ENCODE measurements around the gene RIC8A. TPM values are rescaled to one million over a fixed set of nuclear protein-coding genes. Genes with fewer than 3 reads are reported as not detected.

Gene RIC8A
- total and polyA plus RNA-seq, 2 of the 13 experiments (the other 11 are each of a cell fraction or from before 2014, with no cell fraction given) = 62.1 to 63.8 TPM

DNA sequence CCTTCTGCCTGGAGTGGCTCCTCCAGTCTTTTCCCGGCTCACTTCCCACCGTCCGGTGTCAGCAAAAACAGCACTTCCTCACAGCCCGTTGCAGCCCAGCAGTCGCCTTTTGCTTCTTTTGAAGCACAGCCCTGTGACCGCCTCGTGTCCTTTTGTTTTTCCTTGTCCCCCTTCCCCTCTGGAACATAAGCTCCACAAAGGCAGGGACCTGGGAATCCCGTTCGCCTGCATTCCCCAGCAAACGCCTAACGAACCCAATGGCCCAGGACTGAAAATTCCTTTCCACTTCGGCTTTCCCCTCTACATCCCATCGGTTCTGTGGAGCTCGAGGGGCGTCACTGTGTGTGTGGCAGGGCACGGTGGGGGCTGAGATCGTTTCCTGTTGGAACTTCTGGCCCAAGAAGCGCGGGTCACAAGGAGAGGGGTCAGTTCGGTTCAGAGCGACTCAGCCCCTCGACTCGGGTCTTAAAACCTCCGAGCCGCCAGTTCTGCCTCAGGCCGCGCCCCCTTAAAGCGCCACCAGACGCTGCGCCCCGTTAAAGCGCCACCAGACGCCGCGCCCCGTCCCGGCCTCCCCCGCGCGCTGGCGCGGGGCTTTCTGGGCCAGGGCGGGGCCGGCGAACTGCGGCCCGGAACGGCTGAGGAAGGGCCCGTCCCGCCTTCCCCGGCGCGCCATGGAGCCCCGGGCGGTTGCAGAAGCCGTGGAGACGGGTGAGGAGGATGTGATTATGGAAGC, 841 bp downstream of the RIC8A start (continued):
- no peak for TF ChIP-seq ZNF616 (CRISPR knock-in tag; IDR thresholded peaks at IDR 0.05; ENCODE audit: low read depth)
- TF ChIP-seq ZNF781 (CRISPR knock-in tag; IDR thresholded peaks at IDR 0.05; ENCODE audit: borderline replicate concordance, not compliant biosample characterization) = no peak
- TF ChIP-seq, protein P1, sequence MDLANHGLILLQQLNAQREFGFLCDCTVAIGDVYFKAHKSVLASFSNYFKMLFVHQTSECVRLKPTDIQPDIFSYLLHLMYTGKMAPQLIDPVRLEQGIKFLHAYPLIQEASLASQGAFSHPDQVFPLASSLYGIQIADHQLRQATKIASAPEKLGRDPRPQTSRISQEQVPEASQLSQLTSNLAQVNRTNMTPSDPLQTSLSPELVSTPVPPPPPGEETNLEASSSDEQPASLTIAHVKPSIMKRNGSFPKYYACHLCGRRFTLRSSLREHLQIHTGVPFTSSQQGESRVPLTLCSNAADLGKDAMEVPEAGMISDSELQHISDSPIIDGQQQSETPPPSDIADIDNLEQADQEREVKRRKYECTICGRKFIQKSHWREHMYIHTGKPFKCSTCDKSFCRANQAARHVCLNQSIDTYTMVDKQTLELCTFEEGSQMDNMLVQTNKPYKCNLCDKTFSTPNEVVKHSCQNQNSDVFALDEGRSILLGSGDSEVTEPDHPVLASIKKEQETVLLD (CRISPR knock-in tag; IDR thresholded peaks at IDR 0.05; ENCODE audit: low read depth) = peak; percentile 38; the same call in 1 of the 2 replicates
- TF ChIP-seq SP4 (CRISPR knock-in tag; IDR thresholded peaks at IDR 0.05) = peak; percentile 61
- TF ChIP-seq ZNF138 (CRISPR knock-in tag; IDR thresholded peaks at IDR 0.05; ENCODE audit: low read depth) = no peak; the same call in 1 of the 2 replicates
- TF ChIP-seq ZNF136 (CRISPR knock-in tag; IDR thresholded peaks at IDR 0.05; ENCODE audit: low read depth) = no peak
- TF ChIP-seq PATZ1 (CRISPR knock-in tag; IDR thresholded peaks at IDR 0.05) = peak; percentile 43; the same call in 1 of the 2 replicates
- no peak; the same call in 1 of the 2 replicates for TF ChIP-seq GZF1 (CRISPR knock-in tag; IDR thresholded peaks at IDR 0.05)
- TF ChIP-seq UBTF (CRISPR knock-in tag; IDR thresholded peaks at IDR 0.05) = peak; percentile 36; the same call in 1 of the 2 replicates
- TF ChIP-seq ZNF788 (CRISPR knock-in tag; IDR thresholded peaks at IDR 0.05; ENCODE audit: borderline replicate concordance) = peak; percentile 49; the same call in 1 of the 2 replicates
- TF ChIP-seq PAF1 (CRISPR knock-in tag; IDR thresholded peaks at IDR 0.05) = no peak
- TF ChIP-seq, protein P2, sequence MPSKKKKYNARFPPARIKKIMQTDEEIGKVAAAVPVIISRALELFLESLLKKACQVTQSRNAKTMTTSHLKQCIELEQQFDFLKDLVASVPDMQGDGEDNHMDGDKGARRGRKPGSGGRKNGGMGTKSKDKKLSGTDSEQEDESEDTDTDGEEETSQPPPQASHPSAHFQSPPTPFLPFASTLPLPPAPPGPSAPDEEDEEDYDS (CRISPR knock-in tag; IDR thresholded peaks at IDR 0.05) = peak; percentile 38
- no peak for TF ChIP-seq ZC3H4 (CRISPR knock-in tag; IDR thresholded peaks at IDR 0.05; ENCODE audit: borderline replicate concordance)
- TF ChIP-seq ZNF329 (CRISPR knock-in tag; IDR thresholded peaks at IDR 0.05; ENCODE audit: low read depth) = no peak
- TF ChIP-seq POLR2AphosphoS5 (IDR thresholded peaks at IDR 0.05; ENCODE audit: low read depth, low read length) = peak; percentile 71
- no peak for TF ChIP-seq BCLAF1 (IDR thresholded peaks at IDR 0.05)
- TF ChIP-seq SMAD9 (CRISPR knock-in tag; IDR thresholded peaks at IDR 0.05) = 0 out of 2 replicates have a peak, but pooled peaks have one; percentile 56
- TF ChIP-seq ZNF484 (CRISPR knock-in tag; IDR thresholded peaks at IDR 0.05; ENCODE audit: borderline replicate concordance, low read depth) = no peak
- TF ChIP-seq RARA (CRISPR knock-in tag; IDR thresholded peaks at IDR 0.05) = no peak
- TF ChIP-seq YY1 (IDR thresholded peaks at IDR 0.05; ENCODE audit: insufficient read depth, insufficient replicate concordance, low read depth, low read length) = peak; percentile 68
